HCT116 (cell line): ENCODE data around the gene DNAJB5.

Source experiments
- EZH2 ChIP-seq: fragments of 200-600 bp; sonication (generic); IDR thresholded peaks from 2 replicates; pipeline ENCODE4 v1.6.1; 2017; ENCODE audit warnings: antibody characterized with exemption, mixed run types
- EZH2phosphoT487 ChIP-seq: fragments of 200-600 bp; IDR thresholded peaks from 2 replicates; pipeline ENCODE4 v1.6.1; 2018; ENCODE audit warnings: antibody characterized with exemption, borderline replicate concordance
- FOSL1 ChIP-seq: IDR thresholded peaks from 2 replicates; pipeline ENCODE4 v1.6.1; 2012; ENCODE audit warnings: low read depth
- JUND ChIP-seq: IDR thresholded peaks from 2 replicates; pipeline ENCODE4 v1.6.1; 2012
- POLR2A ChIP-seq: IDR thresholded peaks from 2 replicates; pipeline ENCODE4 v1.7.0; 2011; ENCODE audit warnings: borderline replicate concordance; ENCODE audit not compliant: insufficient read depth, insufficient read length; ENCODE audit errors: extremely low read depth
- POLR2AphosphoS5 ChIP-seq: IDR thresholded peaks from 2 replicates; pipeline ENCODE4 v1.6.1; 2011; ENCODE audit warnings: mild to moderate bottlenecking, low read depth, low read length, moderate library complexity
- RAD21 ChIP-seq: IDR thresholded peaks from 2 replicates; pipeline ENCODE4 v1.6.1; 2012; ENCODE audit warnings: low read depth, mild to moderate bottlenecking
- SP1 ChIP-seq: IDR thresholded peaks from 2 replicates; pipeline ENCODE4 v1.6.1; 2012; ENCODE audit warnings: low read depth
- YY1 ChIP-seq: IDR thresholded peaks from 2 replicates; pipeline ENCODE4 v1.6.1; 2011; ENCODE audit warnings: low read length, low read depth, moderate library complexity, mild to moderate bottlenecking; ENCODE audit not compliant: insufficient replicate concordance; ENCODE audit errors: extremely low read depth

GRCh38 chr9:35026671-35027070 is 37.1 kb downstream of the DNAJB5 start:
- TF ChIP-seq POLR2AphosphoS5, result no peak
- no peak for TF ChIP-seq SP1
- no peak for TF ChIP-seq RAD21
- TF ChIP-seq YY1, result no peak
- no peak for TF ChIP-seq EZH2
- no peak for TF ChIP-seq POLR2A
- TF ChIP-seq JUND, result no peak
- TF ChIP-seq FOSL1, result no peak
- no peak for TF ChIP-seq EZH2phosphoT487
